HG03457 (cell line): ENCODE data around the gene BCL2L11.

Experiments
- ATAC-seq: cut with Tn5 transposase; IDR thresholded peaks from one replicate; pipeline ENCODE4 v1.9.1; 2021; ENCODE audit warnings: moderate number of reproducible peaks; ENCODE audit not compliant: unreplicated experiment

BCL2L11 gene

GRCh38 chr2:111142101-111142500, 21.4 kb downstream of the BCL2L11 start:
- no peak for ATAC-seq

DNA sequence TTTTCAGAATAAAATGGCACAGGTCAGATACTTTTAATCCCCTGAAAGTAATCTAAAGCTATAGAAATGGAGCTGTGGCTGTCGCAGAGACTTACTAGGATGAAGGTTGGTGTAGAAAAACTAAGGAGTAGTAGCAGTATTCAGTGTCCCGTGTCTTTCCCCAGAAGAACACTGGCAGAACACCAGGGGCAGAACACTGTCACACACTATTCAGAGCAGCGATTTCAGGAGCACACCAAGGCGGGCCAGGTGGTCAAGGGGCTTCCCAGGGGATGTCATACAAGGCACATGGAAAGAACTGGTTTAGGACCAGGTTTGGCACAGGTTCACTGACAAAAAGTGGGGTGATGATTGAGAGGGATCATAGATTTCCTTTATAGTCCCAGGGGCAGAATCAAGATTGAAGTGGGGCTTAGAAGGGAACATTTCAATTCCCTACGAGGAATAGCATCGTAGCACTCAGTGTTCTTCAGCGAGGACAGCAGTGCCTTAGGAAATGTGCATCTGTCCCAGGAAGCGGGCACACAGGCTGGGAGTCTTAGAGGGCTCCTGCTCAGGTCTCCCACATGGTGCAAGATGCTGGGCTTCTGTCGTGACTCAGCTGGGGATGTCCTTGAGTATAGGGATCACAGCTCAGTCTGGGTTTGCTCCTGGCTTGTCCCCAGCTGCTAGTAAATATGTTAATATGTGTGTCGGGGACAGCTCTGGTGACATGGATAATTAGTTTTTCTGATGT, 22.6 kb downstream of the BCL2L11 start:
- ATAC-seq = no peak

DNA sequence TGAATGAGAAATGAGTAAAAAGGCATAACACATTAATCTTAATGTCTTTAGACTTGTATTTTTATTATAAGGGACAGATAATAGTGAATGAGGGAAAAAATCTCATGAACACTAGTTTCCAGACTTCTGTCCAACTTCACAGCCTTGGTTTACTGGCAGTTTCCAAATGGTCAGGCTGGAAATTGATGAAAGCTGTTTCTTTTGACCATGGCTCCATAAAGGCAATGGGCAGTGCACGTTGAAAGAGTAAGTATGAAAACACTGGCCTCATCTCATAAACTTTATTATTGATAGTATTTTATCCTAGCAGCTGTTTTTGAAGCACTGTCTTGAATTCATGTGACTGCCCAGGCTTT, 23.1 kb downstream of the BCL2L11 start:
- no peak for ATAC-seq

DNA sequence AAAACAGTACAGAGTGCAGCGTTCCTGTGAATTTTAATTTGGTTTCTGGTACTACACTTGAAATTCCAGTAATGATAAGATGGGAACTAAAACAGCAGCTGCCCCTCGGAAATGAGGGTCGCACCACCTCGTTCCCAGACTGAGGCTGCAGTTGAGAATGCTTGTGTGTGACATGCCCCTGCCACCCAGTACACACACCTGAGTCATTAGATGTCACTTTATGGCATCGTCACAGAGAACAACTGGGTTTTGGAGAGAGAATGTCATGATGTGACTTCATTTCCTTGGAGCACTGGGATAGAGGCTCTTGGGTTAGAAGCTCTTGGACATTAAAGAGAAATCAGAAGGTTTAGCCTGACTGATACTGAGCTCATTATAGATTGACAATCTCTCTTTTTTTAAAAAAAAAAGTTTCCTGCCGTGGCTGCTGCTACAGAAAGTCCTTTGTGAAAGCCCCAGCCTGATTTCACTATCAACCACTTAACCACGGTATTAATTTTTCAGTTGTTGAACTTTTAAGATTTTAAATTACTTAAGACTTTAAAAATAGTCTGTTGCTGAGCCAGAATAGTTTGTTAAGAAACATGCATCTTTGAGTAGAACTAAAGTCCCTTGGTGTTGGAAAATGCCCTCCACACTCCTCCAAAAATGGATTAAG, 24.5 kb downstream of the BCL2L11 start:
- no peak for ATAC-seq

DNA sequence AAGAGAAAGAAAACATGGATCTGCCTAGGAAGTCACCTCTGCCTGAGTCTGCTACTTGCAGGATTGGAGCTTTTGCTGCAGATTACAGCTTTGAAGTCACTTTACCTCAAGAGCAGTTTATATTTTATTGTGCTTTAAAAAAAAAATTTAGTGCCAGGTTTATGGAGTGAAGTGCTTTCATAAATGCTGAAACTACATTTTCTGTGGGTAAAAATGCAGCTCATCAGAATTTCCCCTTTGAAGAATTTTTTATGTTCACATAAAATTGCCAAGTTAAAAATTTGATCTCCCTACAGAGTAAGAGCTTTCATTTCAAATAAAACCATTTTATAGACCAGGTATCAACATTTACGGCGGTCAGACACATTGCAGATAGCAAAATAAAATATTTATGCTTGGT, 25.2 kb downstream of the BCL2L11 start:
- no peak for ATAC-seq

GRCh38 chr2:111148225-111148873, 27.6 kb downstream of the BCL2L11 start:
- ATAC-seq = no peak

GRCh38 chr2:111148925-111149324, 28.2 kb downstream of the BCL2L11 start:
- no peak for ATAC-seq

GRCh38 chr2:111149882-111150455, 29.3 kb downstream of the BCL2L11 start:
- no peak for ATAC-seq

DNA sequence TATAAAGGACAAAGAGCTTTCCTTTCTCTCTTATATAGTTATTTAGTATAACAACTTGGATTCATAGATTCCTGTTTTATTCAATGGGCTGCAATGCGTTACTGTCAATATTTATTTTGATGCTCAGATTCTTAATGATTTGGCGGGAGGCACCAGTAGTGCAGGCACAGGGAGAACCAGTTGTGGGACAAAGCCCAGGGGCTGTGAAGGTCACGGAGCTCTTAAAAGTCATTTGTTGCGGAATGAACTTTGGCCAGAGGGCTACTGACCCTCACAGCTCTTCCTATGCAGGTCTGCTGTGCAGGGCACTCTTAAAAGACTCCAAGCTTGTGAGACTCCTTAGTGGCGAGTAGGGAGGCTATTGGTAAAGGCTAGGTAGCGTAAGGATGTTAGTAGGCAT, 34.0 kb downstream of the BCL2L11 start:
- ATAC-seq = no peak

DNA sequence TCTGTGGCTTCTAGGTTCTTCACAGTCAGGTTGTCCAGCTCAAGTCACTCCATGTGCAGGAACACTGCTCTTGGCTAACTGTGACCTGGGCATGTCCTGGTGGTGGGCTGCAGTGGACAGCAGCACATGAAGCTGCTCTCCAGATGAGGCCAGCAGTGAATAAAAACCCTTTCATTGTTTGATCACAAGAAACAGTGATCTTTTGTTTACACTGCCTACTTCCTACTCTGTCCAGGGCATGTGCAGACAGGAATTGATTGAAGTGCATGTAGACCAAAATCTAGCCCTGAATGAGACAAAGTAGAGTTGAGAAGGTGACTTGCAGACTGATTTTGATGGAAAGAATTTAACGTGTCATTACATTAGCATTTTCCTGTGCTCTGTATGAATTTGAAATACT, 34.9 kb downstream of the BCL2L11 start:
- ATAC-seq = no peak

DNA sequence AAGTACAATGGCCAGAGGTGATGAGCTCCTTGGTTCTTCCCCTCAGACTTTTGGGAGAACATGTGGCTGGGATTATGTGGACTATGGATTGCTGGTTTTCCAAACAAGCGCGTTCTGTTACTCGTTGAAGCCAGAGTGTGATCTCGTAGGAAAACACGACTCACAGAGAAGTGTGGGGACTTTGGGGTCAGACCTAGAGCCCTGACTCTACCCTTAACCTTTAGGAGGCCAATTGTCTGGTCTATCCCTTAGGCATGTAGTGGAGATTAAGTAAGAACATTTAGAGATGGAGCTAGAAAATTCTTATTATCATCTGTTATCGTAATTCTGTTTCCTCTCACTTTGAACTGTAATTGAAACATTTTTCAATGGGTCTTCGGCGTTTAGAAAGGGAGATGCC, 35.8 kb downstream of the BCL2L11 start:
- no peak for ATAC-seq

DNA sequence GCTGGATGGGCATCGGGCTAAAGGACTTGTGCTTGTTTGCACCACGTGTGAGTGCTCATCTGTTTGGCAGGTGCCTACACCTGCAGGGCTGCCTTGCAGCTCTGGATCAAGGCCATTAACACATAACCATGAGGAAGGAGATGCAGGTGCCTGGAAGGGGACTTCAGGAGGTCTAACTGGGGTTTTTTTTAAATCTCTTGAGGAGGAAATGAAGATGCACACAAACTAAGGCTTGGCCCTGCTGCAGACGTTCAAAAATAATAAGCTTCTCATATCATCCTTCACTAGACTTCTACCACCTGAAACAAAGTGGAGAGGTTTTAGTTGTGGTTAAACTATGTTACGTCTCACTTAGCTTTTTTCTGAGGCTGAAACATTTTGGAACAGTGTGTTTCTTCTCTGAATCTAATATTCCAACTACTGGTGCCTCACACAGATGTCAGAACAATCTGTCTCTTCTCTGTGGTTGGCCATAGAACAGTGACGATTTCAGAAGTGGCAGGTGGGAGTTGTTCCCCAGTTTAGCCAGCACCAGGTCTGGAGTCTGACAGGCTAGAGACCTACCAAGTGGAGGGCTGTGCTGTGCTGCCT, 36.5 kb downstream of the BCL2L11 start:
- ATAC-seq = no peak

DNA sequence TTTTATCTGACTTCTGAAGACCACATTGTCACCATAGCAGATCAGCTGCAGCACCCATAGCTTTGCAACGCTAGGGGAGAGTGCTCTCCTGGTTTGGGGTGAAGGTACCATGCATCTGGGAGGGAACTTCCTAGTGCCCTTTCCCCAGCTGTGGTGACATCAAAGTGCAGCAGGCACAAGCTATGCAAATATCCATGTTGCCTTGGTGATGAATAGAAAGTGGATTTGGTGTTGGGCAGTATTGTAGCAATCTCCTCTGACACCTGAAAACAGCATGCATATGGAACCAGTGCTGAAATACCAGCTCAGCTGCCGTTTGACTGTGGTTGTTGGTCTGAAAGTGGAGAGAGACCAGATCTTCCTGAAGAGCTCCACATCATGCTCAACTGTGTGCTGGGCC, 37.1 kb downstream of the BCL2L11 start:
- ATAC-seq = no peak

DNA sequence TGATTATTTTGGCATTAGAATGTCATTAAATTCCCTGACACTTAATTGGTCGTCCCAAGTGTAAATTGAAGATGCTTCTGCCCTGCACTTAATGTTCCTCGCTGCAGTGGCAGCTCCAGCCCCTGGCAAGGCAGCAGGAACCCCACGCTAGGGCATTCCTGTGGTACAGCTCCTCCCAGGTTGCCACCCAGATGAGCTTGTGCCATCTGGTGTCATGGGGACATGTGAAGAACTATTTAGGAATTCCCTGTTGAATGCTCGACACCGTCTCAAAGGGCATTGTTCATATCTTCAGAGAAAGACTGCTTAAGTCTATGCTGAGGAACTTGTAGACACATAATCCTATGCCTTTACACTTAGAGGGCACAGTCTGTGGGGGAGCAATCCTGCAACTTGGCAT, 38.9 kb downstream of the BCL2L11 start:
- ATAC-seq = no peak

GRCh38 chr2:111160758-111161157, 40.0 kb downstream of the BCL2L11 start:
- no peak for ATAC-seq

GRCh38 chr2:111161971-111162370, 41.3 kb downstream of the BCL2L11 start:
- ATAC-seq = no peak

GRCh38 chr2:111162718-111163331, 42.1 kb downstream of the BCL2L11 start:
- ATAC-seq = no peak

DNA sequence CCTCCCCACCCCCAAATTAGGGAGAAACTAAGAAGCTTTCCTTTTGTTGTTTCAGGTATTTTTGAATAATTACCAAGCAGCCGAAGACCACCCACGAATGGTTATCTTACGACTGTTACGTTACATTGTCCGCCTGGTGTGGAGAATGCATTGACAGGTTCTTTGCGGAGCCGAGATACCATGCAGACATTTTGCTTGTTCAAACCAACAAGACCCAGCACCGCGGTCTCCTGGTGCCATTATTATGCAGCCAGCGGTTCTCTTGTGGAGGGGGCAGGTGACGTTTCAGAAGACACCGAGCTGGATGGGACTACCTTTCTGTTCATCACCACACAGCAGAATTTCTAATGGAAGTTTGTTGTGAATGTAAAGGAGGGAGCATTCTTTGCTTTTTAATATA, 43.4 kb downstream of the BCL2L11 start:
- ATAC-seq = no peak

DNA sequence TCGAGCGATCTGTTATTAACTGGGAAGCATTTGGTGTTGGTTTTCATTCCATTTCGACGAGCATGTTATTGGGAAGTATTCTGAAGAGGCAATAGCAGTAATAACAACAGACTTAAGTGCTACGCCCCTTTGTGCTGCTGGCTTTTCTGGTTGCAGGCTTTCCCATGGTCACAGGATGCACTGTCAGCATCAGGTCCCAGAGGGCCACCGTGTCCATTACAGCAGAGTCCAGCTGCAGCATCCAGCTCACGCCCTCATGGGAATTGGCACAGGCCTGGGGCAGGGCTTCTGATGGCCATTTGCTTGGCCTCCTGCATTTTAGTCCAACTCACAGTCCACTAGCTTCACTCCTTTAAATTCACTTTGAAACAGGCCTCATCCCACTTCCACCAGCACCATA, 44.4 kb downstream of the BCL2L11 start:
- ATAC-seq = no peak

- no peak for ATAC-seq
Measured at GRCh38 chr2:111166115-111166514, 45.4 kb downstream of the BCL2L11 start.
